Pancreas (tissue), 10 donors: Measurements from ENCODE around the gene ZAP70. TPM values are rescaled to one million over a fixed set of nuclear protein-coding genes. Genes with fewer than 3 reads are reported as not detected.

Source experiments
- ATAC-seq, 4 donors: fragments of 200-7000 bp; cut with Tn5 transposase; one replicate each; pipeline versions ENCODE4 v1.8.0 to v1.9.1; 2020; ENCODE audit warnings: mild to moderate bottlenecking in 4 of 4, moderate library complexity in 4 of 4
- DNase-seq, 6 donors: peaks; one replicate each; pipeline ENCODE4 v3.0.0-alpha.2; 2020
- FAIRE-seq: peaks from 2 replicates; lab custom pipeline; 2012; peaks lifted over from hg19 to GRCh38; lab: Jason Lieb, UNC
- H3K27ac ChIP-seq, 4 donors: fragments of 200-600 bp; sonication (generic); 1 replicate in 3 of 4; 2 replicates in 1 of 4; pipeline versions ENCODE4 v1.5.0 to v1.8.0; 2020
- H3K27me3 ChIP-seq, 4 donors: fragments of 200-600 bp; one replicate each; pipeline ENCODE4 v1.8.0; 2021
- H3K36me3 ChIP-seq, 3 donors: fragments of 200-600 bp; sonication (generic) in 1 of 3; one replicate each; pipeline versions ENCODE4 v1.5.0 to v1.8.0; 2020 to 2021
- H3K4me1 ChIP-seq, 3 donors: fragments of 200-600 bp; one replicate each; pipeline ENCODE4 v1.8.0; 2021
- H3K4me3 ChIP-seq, 4 donors: fragments of 200-600 bp; sonication (generic) in 2 of 4; one replicate each; pipeline versions ENCODE4 v1.5.0 to v1.8.0; 2020 to 2021
- H3K9me3 ChIP-seq, 4 donors: fragments of 200-600 bp; one replicate each; pipeline ENCODE4 v1.8.0; 2021
- WGBS, 2 donors: extraction: QIAGEN DNeasy Blood & Tissue Kit; methylation state at CpG; one replicate each; pipeline ENCODE4 v1.1.7; 2013; 5-methylcytosine and 5-hydroxymethylcytosine counted together
- intact Hi-C, 3 donors: fragments of 100-400 bp; cut with DNase I; formaldehyde crosslinking; loops; one replicate each; pipeline versions ENCODE4 v1.11.1 to v1.14.2; 2022
- polyA plus RNA-seq, 2 donors: library from polyadenylated mRNA; stranded (reverse); fragments of 200-250 nt; gene quantifications; one replicate each; pipeline ENCODE4 v1.2.3, GENCODE V29; 2013
- total RNA-seq, 6 donors: library from RNA; stranded (reverse); fragmentation: NEBNext Ultra II Directional in 4 of 6; extraction: Animal tissue kit (Norgen Biotek cat#: 25700) in 4 of 6; gene quantifications; one replicate each; pipeline versions ENCODE4 v1.2.1 to v1.2.4, GENCODE V29; 2021 to 2023
- TF ChIP-seq, protein P1 (sequence below), 4 donors: fragments of 200-600 bp; sonication (generic) in 3 of 4; IDR thresholded peaks; one replicate each; pipeline versions ENCODE4 v1.5.0 to v1.8.0; 2021; ENCODE audit warnings: antibody characterized with exemption in 4 of 4
- donor health status: healthy with polysubstance abuse.
- donor health status: DM: no; HTN: no; CAD: no; lungs with moderate emphysema.
- donor health status: DM: no; HTN: no; CAD: no.
- donor health status: control.
- donor health status: control.
- donor health status: Bipolar disorder and iron deficiency.
- donor health status: DM: yes; HTN: yes; CAD: no.
- donor health status: DM: no; HTN: no; CAD: no.
- donor health status: DM: no; HTN: no; CAD: no.
- donor health status: DM: yes; HTN: yes; CAD: no.

Gene ZAP70
- total and polyA plus RNA-seq, 8 donors, result 0.42 to 2.6 (median 1.3) TPM

DNA sequence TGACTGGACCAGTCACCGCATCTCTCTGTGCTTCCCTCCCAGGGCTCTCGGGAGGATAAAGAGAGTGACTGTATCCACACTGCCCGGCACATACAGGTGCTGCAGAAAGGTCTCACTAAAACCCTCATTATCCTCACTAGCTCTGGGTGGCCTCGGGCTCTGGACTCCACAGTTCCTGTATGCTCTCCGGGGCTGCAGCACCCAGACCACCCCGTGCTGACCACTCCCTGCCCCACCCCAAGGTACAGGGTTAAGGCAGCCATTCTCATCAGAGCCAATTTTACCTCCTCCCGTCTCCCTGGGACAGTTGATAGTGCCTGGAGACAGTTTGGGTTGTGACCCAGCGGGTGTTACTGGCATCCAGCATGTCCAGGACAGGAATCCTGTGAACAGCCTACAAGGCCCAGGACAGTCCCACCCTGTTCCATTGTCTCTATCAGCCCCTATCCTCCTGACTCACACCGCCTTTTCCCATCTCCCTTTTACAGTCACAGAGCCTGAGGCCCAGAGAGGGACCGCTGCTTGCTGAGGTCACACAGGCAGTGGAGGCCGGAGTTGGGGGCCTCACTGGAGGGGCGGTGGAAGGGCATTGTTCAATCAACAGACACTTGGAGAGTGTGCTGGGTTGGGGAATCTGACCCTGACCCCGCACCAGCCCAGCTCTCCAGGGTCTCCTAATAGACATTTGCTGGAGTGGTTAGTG is 1.7 kb downstream of the ZAP70 start:
- TF ChIP-seq, protein P1, sequence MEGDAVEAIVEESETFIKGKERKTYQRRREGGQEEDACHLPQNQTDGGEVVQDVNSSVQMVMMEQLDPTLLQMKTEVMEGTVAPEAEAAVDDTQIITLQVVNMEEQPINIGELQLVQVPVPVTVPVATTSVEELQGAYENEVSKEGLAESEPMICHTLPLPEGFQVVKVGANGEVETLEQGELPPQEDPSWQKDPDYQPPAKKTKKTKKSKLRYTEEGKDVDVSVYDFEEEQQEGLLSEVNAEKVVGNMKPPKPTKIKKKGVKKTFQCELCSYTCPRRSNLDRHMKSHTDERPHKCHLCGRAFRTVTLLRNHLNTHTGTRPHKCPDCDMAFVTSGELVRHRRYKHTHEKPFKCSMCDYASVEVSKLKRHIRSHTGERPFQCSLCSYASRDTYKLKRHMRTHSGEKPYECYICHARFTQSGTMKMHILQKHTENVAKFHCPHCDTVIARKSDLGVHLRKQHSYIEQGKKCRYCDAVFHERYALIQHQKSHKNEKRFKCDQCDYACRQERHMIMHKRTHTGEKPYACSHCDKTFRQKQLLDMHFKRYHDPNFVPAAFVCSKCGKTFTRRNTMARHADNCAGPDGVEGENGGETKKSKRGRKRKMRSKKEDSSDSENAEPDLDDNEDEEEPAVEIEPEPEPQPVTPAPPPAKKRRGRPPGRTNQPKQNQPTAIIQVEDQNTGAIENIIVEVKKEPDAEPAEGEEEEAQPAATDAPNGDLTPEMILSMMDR (IDR thresholded peaks at IDR 0.05), result no peak
- peak in 1 of 6 donors; percentile 41 for DNase-seq
- ATAC-seq, result no peak
- WGBS, 2 donors, result 81 to 82% methylated on average over 13 of the region's 13 CpGs
- Histone ChIP-seq H3K4me1 (no peaks in the 10 kb centered on the region), H3K36me3 (no peaks in the 10 kb centered on the region), H3K27me3 (no peaks in the 10 kb centered on the region), H3K4me3 (no peak overlapping the region), H3K9me3 (no peaks in the 10 kb centered on the region), H3K27ac (no peak overlapping the region)
- intact Hi-C loops, result no loop called here
- FAIRE-seq, result no peak

- Histone ChIP-seq H3K27me3 (no peaks in the 10 kb centered on the region), H3K9me3 (no peaks in the 10 kb centered on the region), H3K27ac (no peak overlapping the region), H3K4me1 (no peaks in the 10 kb centered on the region), H3K4me3 (no peak overlapping the region), H3K36me3 (no peaks in the 10 kb centered on the region)
- FAIRE-seq, result no peak
- DNase-seq, result peak in 1 of 6 donors; percentile 36
- intact Hi-C loops, result no loop called here
- 76 to 82% methylated on average over 9 of the region's 9 CpGs for WGBS, 2 donors
- TF ChIP-seq, protein P1 (IDR thresholded peaks at IDR 0.05), result no peak
- no peak for ATAC-seq
Measured at GRCh38 chr2:97715951-97716694, 2.7 kb downstream of the ZAP70 start.

DNA sequence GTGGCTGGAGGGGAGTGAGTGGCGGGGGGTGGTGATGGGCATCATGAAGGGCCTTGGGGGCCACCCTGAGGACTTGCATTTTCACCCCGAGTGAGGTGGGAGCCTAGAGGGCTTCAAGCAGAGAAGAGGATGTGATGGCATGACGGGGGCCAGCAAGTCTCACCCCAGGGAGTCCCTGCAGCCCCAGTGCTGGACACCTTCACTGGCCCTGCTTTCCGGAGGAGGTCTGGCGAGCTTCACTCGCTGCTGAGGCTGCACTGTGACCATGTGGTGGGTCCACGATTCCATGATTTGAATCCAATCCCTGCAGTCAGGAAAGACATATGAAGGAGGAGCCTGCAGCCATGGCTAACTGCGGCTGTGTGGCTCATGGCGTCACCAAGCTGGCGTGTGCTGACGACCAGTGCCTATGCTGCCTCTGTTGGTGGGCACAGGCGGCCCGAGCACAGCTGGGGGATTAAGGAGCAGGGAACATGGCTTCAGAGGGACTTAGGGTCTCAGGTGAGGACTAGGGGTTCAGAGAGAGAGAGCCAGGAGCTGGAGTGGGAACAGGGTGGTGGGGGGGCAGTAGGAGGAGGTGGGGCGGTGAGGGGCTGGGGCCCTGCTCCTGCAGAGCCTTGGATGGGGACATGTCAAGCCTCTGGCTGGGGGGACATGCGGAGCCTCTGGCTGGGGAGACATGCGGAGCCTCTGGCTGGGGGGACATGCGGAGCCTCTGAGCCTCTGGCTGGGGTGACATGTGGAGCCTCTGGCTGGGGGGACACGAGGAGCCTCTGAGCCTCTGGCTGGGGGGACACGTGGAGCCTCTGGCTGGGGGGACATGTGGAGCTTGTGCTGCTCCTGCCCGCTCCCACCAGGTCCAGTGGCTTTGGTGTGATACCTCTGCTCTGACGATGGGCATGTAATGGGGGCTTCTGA is 3.6 kb downstream of the ZAP70 start:
- H3K9me3 ChIP-seq, result no peaks in the 10 kb centered on the region
- FAIRE-seq, result no peak
- no peak overlapping the region for H3K4me3 ChIP-seq
- intact Hi-C loops, result no loop called here
- WGBS, 2 donors, result 71 to 81% methylated on average over 21 of the region's 21 CpGs
- no peaks in the 10 kb centered on the region for H3K27me3 ChIP-seq
- H3K27ac ChIP-seq, result no peak overlapping the region
- no peaks in the 10 kb centered on the region for H3K4me1 ChIP-seq
- TF ChIP-seq, protein P1 (IDR thresholded peaks at IDR 0.05), result no peak
- DNase-seq, result peak in 1 of 6 donors; percentile 48
- H3K36me3 ChIP-seq, result no peaks in the 10 kb centered on the region
- ATAC-seq, result no peak

DNA sequence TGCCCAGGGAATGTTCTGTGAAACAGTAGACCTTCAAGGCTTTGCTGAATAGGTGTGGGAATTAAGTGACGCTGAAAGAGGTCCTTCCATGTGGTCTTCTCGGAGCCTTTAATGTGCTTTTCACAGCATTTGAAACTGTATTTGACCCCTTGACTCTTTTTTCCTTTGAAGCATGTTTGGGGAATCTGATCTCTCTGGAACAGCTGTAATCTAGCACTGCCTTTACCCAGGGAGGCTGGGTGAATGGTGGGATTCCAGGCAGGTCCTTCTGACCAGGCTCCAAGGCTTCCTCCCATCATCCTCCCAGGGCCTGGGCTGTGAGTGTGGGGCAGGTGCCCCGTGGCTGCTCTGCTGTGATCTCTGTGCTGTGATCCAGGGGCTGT is 4.2 kb downstream of the ZAP70 start:
- Histone ChIP-seq H3K9me3 (no peaks in the 10 kb centered on the region), H3K36me3 (no peaks in the 10 kb centered on the region), H3K27ac (no peak overlapping the region), H3K27me3 (no peaks in the 10 kb centered on the region), H3K4me1 (no peaks in the 10 kb centered on the region), H3K4me3 (no peak overlapping the region)
- intact Hi-C loops, result no loop called here
- DNase-seq, result no peak
- ATAC-seq, result no peak
- 49 to 57% methylated on average over 3 of the region's 3 CpGs for WGBS, 2 donors
- TF ChIP-seq, protein P1 (IDR thresholded peaks at IDR 0.05), result no peak
- FAIRE-seq, result no peak
